ENCODE results near the gene IL17RA.

Gene IL17RA

DNA sequence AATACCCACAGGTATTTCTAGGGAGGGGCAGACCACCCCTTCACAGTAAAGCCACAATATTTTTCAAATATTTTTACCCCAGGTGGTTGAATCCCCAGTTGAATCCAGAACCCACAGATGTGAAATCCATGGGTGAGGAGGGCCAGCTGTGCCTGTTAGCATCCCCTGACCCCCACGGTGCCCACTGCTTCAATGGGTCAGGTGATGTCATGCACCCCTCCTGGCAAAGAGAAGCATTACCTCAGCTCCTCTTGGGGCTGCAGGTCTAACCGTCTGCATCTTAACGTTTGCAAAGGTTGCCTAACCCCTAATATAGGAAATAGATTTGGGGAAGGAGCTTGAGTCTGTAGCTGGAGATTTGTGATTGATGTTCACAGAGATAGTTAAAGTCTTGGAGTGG is 24.7 kb upstream of the IL17RA start:
- Histone ChIP-seq H3K27ac (ENCODE audit: low read length) (no peak overlapping the region), H3K9me3 (ENCODE audit: insufficient read depth, low read length, severe bottlenecking) (no peaks in the 10 kb centered on the region), H4K20me1 (ENCODE audit: insufficient read depth, low read length) (no peaks in the 10 kb centered on the region), H3K9ac (ENCODE audit: low read depth, low read length) (no peak overlapping the region), H3K4me1 (ENCODE audit: insufficient read depth, low read length) (peaks cover 2% of the 10 kb centered on the region; the same call in 1 of the 2 replicates), H3K4me2 (ENCODE audit: insufficient read depth, low read length) (no peak overlapping the region), H3K27me3 (ENCODE audit: insufficient read depth, low read length, poor library complexity) (no peaks in the 10 kb centered on the region), H2AFZ (ENCODE audit: low read depth, low read length) (no peak overlapping the region), H3K79me2 (ENCODE audit: insufficient read depth, low read length) (no peaks in the 10 kb centered on the region), H3K4me3 (ENCODE audit: low read depth in 1 of 2, low read length in 2 of 2) (no peak overlapping the region), H3K36me3 (ENCODE audit: insufficient read depth, low read length) (no peaks in the 10 kb centered on the region)
- DNase-seq (no peak), ATAC-seq (ENCODE audit: insufficient read depth, low read depth) (no peak)
- no peak for TF ChIP-seq EZH2 (IDR thresholded peaks at IDR 0.05; ENCODE audit: borderline replicate concordance, low read depth, low read length, severe bottlenecking)
- TF ChIP-seq, protein P1, sequence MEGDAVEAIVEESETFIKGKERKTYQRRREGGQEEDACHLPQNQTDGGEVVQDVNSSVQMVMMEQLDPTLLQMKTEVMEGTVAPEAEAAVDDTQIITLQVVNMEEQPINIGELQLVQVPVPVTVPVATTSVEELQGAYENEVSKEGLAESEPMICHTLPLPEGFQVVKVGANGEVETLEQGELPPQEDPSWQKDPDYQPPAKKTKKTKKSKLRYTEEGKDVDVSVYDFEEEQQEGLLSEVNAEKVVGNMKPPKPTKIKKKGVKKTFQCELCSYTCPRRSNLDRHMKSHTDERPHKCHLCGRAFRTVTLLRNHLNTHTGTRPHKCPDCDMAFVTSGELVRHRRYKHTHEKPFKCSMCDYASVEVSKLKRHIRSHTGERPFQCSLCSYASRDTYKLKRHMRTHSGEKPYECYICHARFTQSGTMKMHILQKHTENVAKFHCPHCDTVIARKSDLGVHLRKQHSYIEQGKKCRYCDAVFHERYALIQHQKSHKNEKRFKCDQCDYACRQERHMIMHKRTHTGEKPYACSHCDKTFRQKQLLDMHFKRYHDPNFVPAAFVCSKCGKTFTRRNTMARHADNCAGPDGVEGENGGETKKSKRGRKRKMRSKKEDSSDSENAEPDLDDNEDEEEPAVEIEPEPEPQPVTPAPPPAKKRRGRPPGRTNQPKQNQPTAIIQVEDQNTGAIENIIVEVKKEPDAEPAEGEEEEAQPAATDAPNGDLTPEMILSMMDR (IDR thresholded peaks at IDR 0.05; ENCODE audit: borderline replicate concordance, extremely low read depth, low read length, poor library complexity, severe bottlenecking), result no peak

- H2AFZ ChIP-seq (ENCODE audit: low read depth, low read length), result no peak overlapping the region
- no peak overlapping the region for H3K9ac ChIP-seq (ENCODE audit: low read depth, low read length)
- H3K9me3 ChIP-seq (ENCODE audit: insufficient read depth, low read length, severe bottlenecking), result no peaks in the 10 kb centered on the region
Observed at GRCh38 chr22:17063411-17064106, 21.2 kb upstream of the IL17RA start.

GRCh38 chr22:17064498-17065100 is 20.2 kb upstream of the IL17RA start:
- H3K27me3 ChIP-seq (ENCODE audit: insufficient read depth, low read length, poor library complexity), result no peaks in the 10 kb centered on the region
- no peak overlapping the region for H3K4me3 ChIP-seq (ENCODE audit: low read depth in 1 of 2, low read length in 2 of 2)
- H3K4me1 ChIP-seq (ENCODE audit: insufficient read depth, low read length), result no peaks in the 10 kb centered on the region
- no peak overlapping the region for H3K27ac ChIP-seq (ENCODE audit: low read length)
- H4K20me1 ChIP-seq (ENCODE audit: insufficient read depth, low read length), result no peaks in the 10 kb centered on the region
- H3K9me3 ChIP-seq (ENCODE audit: insufficient read depth, low read length, severe bottlenecking), result no peaks in the 10 kb centered on the region
- no peak overlapping the region for H3K9ac ChIP-seq (ENCODE audit: low read depth, low read length)
- H3K79me2 ChIP-seq (ENCODE audit: insufficient read depth, low read length), result no peaks in the 10 kb centered on the region
- DNase-seq, result no peak
- no peak overlapping the region for H3K4me2 ChIP-seq (ENCODE audit: insufficient read depth, low read length)
- no peak for TF ChIP-seq EZH2 (IDR thresholded peaks at IDR 0.05; ENCODE audit: borderline replicate concordance, low read depth, low read length, severe bottlenecking)
- TF ChIP-seq, protein P1 (IDR thresholded peaks at IDR 0.05; ENCODE audit: borderline replicate concordance, extremely low read depth, low read length, poor library complexity, severe bottlenecking), result no peak
- H2AFZ ChIP-seq (ENCODE audit: low read depth, low read length), result no peak overlapping the region
- no peaks in the 10 kb centered on the region for H3K36me3 ChIP-seq (ENCODE audit: insufficient read depth, low read length)
- ATAC-seq (ENCODE audit: insufficient read depth, low read depth), result no peak

More at GRCh38 chr22:17063411-17064106, 21.2 kb upstream of the IL17RA start:
- TF ChIP-seq, protein P1 (IDR thresholded peaks at IDR 0.05; ENCODE audit: borderline replicate concordance, extremely low read depth, low read length, poor library complexity, severe bottlenecking), result no peak
- no peak for TF ChIP-seq EZH2 (IDR thresholded peaks at IDR 0.05; ENCODE audit: borderline replicate concordance, low read depth, low read length, severe bottlenecking)
- Histone ChIP-seq H3K4me2 (ENCODE audit: insufficient read depth, low read length) (no peak overlapping the region), H3K4me1 (ENCODE audit: insufficient read depth, low read length) (no peaks in the 10 kb centered on the region), H3K27me3 (ENCODE audit: insufficient read depth, low read length, poor library complexity) (no peaks in the 10 kb centered on the region), H4K20me1 (ENCODE audit: insufficient read depth, low read length) (no peaks in the 10 kb centered on the region), H3K27ac (ENCODE audit: low read length) (no peak overlapping the region), H3K4me3 (ENCODE audit: low read depth in 1 of 2, low read length in 2 of 2) (no peak overlapping the region), H3K79me2 (ENCODE audit: insufficient read depth, low read length) (no peaks in the 10 kb centered on the region), H3K36me3 (ENCODE audit: insufficient read depth, low read length) (no peaks in the 10 kb centered on the region)
- ATAC-seq (ENCODE audit: insufficient read depth, low read depth) (no peak), DNase-seq (no peak)

All from DND-41 (cell line).